ENCODE results near the gene EIF5. TPM values are rescaled to one million over a fixed set of nuclear protein-coding genes. Genes with fewer than 3 reads are reported as not detected.
A peak's percentile ranks its signal among the peaks of the same experiment; 100 is the strongest.

Gene EIF5
- polyA plus RNA-seq, 3 donors = 162 to 191 (median 163) TPM

DNA sequence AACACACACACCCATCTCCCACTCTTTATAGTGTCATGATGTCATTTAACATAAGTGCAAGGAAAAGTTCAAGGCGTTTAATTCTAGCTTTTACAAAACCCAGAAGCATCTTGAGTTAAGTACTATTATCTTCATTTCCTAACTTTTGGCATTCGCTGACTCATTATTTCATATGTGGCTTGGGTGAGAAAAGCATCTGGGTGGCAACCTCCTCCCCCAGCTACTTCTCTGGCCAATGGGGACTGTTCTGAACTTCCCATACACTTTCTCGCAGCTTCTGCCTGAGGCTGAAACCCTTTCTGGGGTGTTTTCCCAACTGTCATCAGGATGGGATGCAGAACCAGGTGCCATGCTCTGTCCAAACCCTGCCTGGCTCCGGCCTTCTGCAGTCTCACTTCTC is 48.3 kb downstream of the EIF5 start:
- Histone ChIP-seq H3K27ac (ENCODE audit: low read depth in 1 of 2, low read length in 2 of 2) (peak overlapping the region; percentile 34 to 80), H3K27me3 (ENCODE audit: control insufficient read depth in 2 of 2, insufficient read depth in 2 of 2, low read length in 2 of 2) (no peaks in the 10 kb centered on the region), H2AFZ (ENCODE audit: insufficient read depth, low read depth, low read length, poor library complexity, severe bottlenecking) (no peak overlapping the region), H3K36me3 (replicated peaks in 1 of 2; ENCODE audit: control insufficient read depth in 1 of 2, insufficient read depth in 2 of 2, low read length in 2 of 2) (no peaks in the 10 kb centered on the region), H3K4me1 (ENCODE audit: control insufficient read depth in 1 of 2, insufficient read depth in 2 of 2, low read length in 2 of 2) (peaks cover 61 to 87% of the 10 kb centered on the region in 2 donors), H3K4me3 (replicated peaks in 1 of 3; ENCODE audit: low read depth in 2 of 3, low read length in 3 of 3) (peak overlapping the region in 1 of 3 experiments; percentile 47), H3K9me3 (replicated peaks in 1 of 2; ENCODE audit: control insufficient read depth in 1 of 2, insufficient read depth in 1 of 2, low read length in 2 of 2) (no peaks in the 10 kb centered on the region), H3K9ac (ENCODE audit: insufficient read depth, low read length, poor library complexity, severe bottlenecking) (no peak overlapping the region), H3K79me2 (ENCODE audit: insufficient read depth, low read length) (peaks cover 51% of the 10 kb centered on the region), H4K20me1 (ENCODE audit: insufficient read depth, low read length) (peaks cover 15% of the 10 kb centered on the region), H3K4me2 (replicated peaks; ENCODE audit: extremely low read depth, low read length, poor library complexity, severe bottlenecking) (peak overlapping the region; percentile 59)
- peak overlapping the region in 1 of 2 donors; percentile 42 for H3K4me3 Mint-ChIP-seq
- peak overlapping the region; percentile 62 to 96 (median 88) for H3K27ac Mint-ChIP-seq
- intact Hi-C loops (cut with micrococcal nuclease) = loop anchor here (2.0 to 5.0 kb wide), 2 partner anchors 35 to 48 kb away; partner anchors contain the start of gene EIF5 (in 1 of the 2)
- peaks cover 0 to 3% (median 0%) of the 10 kb centered on the region in 7 donors for H3K9me3 Mint-ChIP-seq
- H3K36me3 Mint-ChIP-seq = no peaks in the 10 kb centered on the region
- H3K27me3 Mint-ChIP-seq (ENCODE audit: low read depth in 3 of 3) = peaks cover 0 to 2% (median 2%) of the 10 kb centered on the region in 3 donors
- WGBS (ENCODE audit: insufficient coverage) = 0% methylated on average over 2 of the region's 4 CpGs
- TF ChIP-seq, protein P1, sequence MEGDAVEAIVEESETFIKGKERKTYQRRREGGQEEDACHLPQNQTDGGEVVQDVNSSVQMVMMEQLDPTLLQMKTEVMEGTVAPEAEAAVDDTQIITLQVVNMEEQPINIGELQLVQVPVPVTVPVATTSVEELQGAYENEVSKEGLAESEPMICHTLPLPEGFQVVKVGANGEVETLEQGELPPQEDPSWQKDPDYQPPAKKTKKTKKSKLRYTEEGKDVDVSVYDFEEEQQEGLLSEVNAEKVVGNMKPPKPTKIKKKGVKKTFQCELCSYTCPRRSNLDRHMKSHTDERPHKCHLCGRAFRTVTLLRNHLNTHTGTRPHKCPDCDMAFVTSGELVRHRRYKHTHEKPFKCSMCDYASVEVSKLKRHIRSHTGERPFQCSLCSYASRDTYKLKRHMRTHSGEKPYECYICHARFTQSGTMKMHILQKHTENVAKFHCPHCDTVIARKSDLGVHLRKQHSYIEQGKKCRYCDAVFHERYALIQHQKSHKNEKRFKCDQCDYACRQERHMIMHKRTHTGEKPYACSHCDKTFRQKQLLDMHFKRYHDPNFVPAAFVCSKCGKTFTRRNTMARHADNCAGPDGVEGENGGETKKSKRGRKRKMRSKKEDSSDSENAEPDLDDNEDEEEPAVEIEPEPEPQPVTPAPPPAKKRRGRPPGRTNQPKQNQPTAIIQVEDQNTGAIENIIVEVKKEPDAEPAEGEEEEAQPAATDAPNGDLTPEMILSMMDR (IDR thresholded peaks at IDR 0.05) = no peak
- H3K4me1 Mint-ChIP-seq = peaks cover 48% of the 10 kb centered on the region
- peak; percentile 69 to 89 (median 75) for DNase-seq

DNA sequence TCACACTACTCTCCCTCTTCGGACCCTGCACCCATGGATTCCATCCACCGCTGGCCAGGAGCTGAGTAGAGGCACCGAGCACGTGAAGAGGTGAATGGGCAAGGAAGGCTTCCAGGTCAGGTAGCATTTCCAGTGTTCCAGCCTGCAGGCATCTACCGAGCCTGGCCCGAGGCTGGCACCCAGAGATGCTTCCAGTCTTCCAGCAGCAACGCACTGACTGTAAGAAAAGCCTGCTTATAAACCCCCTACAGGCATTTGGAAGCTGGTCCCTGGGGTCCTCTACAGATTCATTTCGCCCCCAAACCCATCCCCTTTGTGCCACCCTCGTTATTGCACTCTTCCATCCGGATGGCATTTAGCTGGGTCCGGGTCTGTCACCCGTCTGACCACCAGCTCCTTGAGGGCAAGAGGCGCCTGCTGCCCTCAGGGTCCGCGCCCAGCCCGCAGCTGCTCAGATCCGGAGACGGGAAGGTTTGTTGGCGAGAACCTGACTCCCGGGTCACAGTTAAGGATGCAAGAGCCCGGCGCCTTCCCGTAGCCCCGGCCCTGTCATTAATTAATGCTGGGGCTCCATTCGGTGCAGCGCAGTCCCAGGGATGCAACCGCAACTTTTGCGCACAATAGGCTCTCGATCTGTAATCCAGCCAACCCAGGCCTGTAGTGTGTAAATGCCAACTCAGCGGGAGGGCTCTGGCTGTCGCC is 50.6 kb downstream of the EIF5 start:
- TF ChIP-seq, protein P1 (IDR thresholded peaks at IDR 0.05) = no peak
- no peaks in the 10 kb centered on the region for H3K9me3 ChIP-seq (replicated peaks in 1 of 2; ENCODE audit: control insufficient read depth in 1 of 2, insufficient read depth in 1 of 2, low read length in 2 of 2)
- H3K27me3 ChIP-seq (ENCODE audit: control insufficient read depth in 2 of 2, insufficient read depth in 2 of 2, low read length in 2 of 2) = no peaks in the 10 kb centered on the region
- peaks cover 37% of the 10 kb centered on the region for H4K20me1 ChIP-seq (ENCODE audit: insufficient read depth, low read length)
- peaks cover 62 to 81% of the 10 kb centered on the region in 2 donors for H3K4me1 ChIP-seq (ENCODE audit: control insufficient read depth in 1 of 2, insufficient read depth in 2 of 2, low read length in 2 of 2)
- H3K27ac ChIP-seq (ENCODE audit: low read depth in 1 of 2, low read length in 2 of 2) = peak overlapping the region; percentile 86 to 92
- H3K4me3 ChIP-seq (replicated peaks in 1 of 3; ENCODE audit: low read depth in 2 of 3, low read length in 3 of 3) = peak overlapping the region; percentile 85 to 99 (median 86)
- peak overlapping the region; percentile 89 for H3K4me2 ChIP-seq (replicated peaks; ENCODE audit: extremely low read depth, low read length, poor library complexity, severe bottlenecking)
- WGBS (ENCODE audit: insufficient coverage) = 4% methylated on average over 29 of the region's 31 CpGs
- Mint-ChIP-seq H3K27me3 (ENCODE audit: low read depth in 3 of 3) (no peaks in the 10 kb centered on the region), H3K27ac (peak overlapping the region; percentile 91 to 94 (median 93)), H3K4me3 (peak overlapping the region; percentile 96 to 98), H3K36me3 (peaks cover 0 to 3% of the 10 kb centered on the region in 2 donors), H3K4me1 (peaks cover 62% of the 10 kb centered on the region), H3K9me3 (no peaks in the 10 kb centered on the region)
- H3K36me3 ChIP-seq (replicated peaks in 1 of 2; ENCODE audit: control insufficient read depth in 1 of 2, insufficient read depth in 2 of 2, low read length in 2 of 2) = no peaks in the 10 kb centered on the region
- H2AFZ ChIP-seq (ENCODE audit: insufficient read depth, low read depth, low read length, poor library complexity, severe bottlenecking) = peak overlapping the region; percentile 84
- H3K9ac ChIP-seq (ENCODE audit: insufficient read depth, low read length, poor library complexity, severe bottlenecking) = peak overlapping the region; percentile 95
- intact Hi-C loops (cut with micrococcal nuclease) = loop anchor here (5.0 kb wide), 1 partner anchor 37 kb away; no protein-coding TSS in a partner anchor
- H3K79me2 ChIP-seq (ENCODE audit: insufficient read depth, low read length) = peaks cover 73% of the 10 kb centered on the region
- DNase-seq = no peak

Measured in CD14-positive monocyte (primary cell).